ENCODE data around the gene KLHL3. TPM values are rescaled to one million over a fixed set of nuclear protein-coding genes. Genes with fewer than 3 reads are reported as not detected.

Gene KLHL3
- total RNA-seq, 1 donor from 2014 or later = 2.3 TPM

- Mint-ChIP-seq H3K27ac (no peak overlapping the region), H3K36me3 (ENCODE audit: low read depth) (no peaks in the 10 kb centered on the region), H3K4me1 (ENCODE audit: low read depth) (no peaks in the 10 kb centered on the region), H3K27me3 (ENCODE audit: low read depth) (no peaks in the 10 kb centered on the region), H3K4me3 (ENCODE audit: low read depth) (no peak overlapping the region), H3K9me3 (no peaks in the 10 kb centered on the region)
- intact Hi-C loops (cut with micrococcal nuclease) = no loop called here
- DNase-seq (ENCODE audit: low spot score) = no peak
Observed at GRCh38 chr5:137630216-137630971, 105.5 kb downstream of the KLHL3 start.

GRCh38 chr5:137629646-137630045 is 106.2 kb downstream of the KLHL3 start:
- intact Hi-C loops (cut with micrococcal nuclease) = loop anchor here (1.0 to 10.0 kb wide), 3 partner anchors 114 to 505 kb away; partner anchors contain the start of gene NME5
- Mint-ChIP-seq H3K9me3 (no peaks in the 10 kb centered on the region), H3K27me3 (ENCODE audit: low read depth) (no peaks in the 10 kb centered on the region), H3K27ac (no peak overlapping the region), H3K4me3 (ENCODE audit: low read depth) (no peak overlapping the region), H3K36me3 (ENCODE audit: low read depth) (no peaks in the 10 kb centered on the region), H3K4me1 (ENCODE audit: low read depth) (no peaks in the 10 kb centered on the region)
- no peak for DNase-seq (ENCODE audit: low spot score)

- Mint-ChIP-seq H3K4me3 (ENCODE audit: low read depth) (no peak overlapping the region), H3K36me3 (ENCODE audit: low read depth) (no peaks in the 10 kb centered on the region), H3K9me3 (no peaks in the 10 kb centered on the region), H3K4me1 (ENCODE audit: low read depth) (no peaks in the 10 kb centered on the region), H3K27me3 (ENCODE audit: low read depth) (no peaks in the 10 kb centered on the region), H3K27ac (no peak overlapping the region)
- intact Hi-C loops (cut with micrococcal nuclease) = loop anchor here (2.0 to 10.0 kb wide), 2 partner anchors 441 to 507 kb away; partner anchors contain the start of gene NME5
- DNase-seq (ENCODE audit: low spot score) = no peak
Observed at GRCh38 chr5:137627706-137628105, 108.2 kb downstream of the KLHL3 start.

DNA sequence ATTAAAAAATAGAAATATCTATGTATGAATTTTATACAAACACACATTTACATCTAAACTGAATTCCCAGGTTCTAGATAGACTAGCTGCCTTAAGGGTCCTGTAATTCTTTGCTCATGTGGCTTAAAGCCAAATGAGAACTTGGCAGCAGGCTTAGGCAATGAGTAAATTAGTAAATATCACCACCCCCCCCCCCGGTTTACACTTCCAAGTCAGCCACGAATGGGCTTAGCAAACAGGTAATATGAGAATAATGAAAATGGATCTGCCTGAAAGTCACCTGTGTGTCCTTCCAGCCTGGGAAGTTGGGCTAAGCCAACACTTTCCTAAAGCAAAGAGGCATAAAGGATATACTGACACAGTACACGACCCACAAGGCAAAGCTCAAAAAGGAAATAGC is 108.6 kb downstream of the KLHL3 start:
- intact Hi-C loops (cut with micrococcal nuclease) = loop anchor here (10.0 kb wide), 1 partner anchor 508 kb away; the partner anchor contains the start of gene NME5
- no peaks in the 10 kb centered on the region for H3K9me3 Mint-ChIP-seq
- no peak for DNase-seq (ENCODE audit: low spot score)
- H3K36me3 Mint-ChIP-seq (ENCODE audit: low read depth) = no peaks in the 10 kb centered on the region
- no peaks in the 10 kb centered on the region for H3K27me3 Mint-ChIP-seq (ENCODE audit: low read depth)
- no peak overlapping the region for H3K4me3 Mint-ChIP-seq (ENCODE audit: low read depth)
- no peaks in the 10 kb centered on the region for H3K4me1 Mint-ChIP-seq (ENCODE audit: low read depth)
- no peak overlapping the region for H3K27ac Mint-ChIP-seq

DNA sequence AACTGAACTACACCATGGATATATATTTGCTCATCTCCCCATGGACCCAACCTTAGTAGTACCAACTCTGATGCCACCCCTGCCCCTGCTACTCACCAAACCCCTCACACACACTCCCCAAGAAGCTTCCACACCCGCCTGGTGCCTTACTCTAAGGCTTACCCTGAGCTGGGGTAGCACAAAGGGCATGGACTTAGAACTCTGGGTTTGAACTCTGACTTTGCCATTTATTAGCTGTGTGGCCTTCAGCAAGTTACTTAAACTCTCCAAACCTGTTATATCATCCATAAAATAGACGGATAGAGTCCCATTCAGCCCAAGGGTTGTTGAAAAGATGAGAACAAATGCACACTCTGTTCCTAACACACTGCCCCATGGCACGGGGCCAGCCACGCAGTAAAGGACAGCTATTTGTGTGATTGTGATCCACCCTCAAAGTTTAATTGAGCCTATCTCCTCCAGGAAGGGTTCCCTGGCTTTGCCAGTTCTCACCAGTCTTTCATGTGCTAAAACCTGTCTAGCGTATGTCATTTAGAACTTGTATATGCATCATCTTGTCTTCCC is 111.0 kb downstream of the KLHL3 start:
- Mint-ChIP-seq H3K27ac (no peak overlapping the region), H3K9me3 (no peaks in the 10 kb centered on the region), H3K27me3 (ENCODE audit: low read depth) (no peaks in the 10 kb centered on the region), H3K4me3 (ENCODE audit: low read depth) (no peak overlapping the region), H3K36me3 (ENCODE audit: low read depth) (no peaks in the 10 kb centered on the region), H3K4me1 (ENCODE audit: low read depth) (no peaks in the 10 kb centered on the region)
- DNase-seq (ENCODE audit: low spot score) = no peak
- intact Hi-C loops (cut with micrococcal nuclease) = loop anchor here (10.0 kb wide), 1 partner anchor 510 kb away; the partner anchor contains the start of gene NME5

DNA sequence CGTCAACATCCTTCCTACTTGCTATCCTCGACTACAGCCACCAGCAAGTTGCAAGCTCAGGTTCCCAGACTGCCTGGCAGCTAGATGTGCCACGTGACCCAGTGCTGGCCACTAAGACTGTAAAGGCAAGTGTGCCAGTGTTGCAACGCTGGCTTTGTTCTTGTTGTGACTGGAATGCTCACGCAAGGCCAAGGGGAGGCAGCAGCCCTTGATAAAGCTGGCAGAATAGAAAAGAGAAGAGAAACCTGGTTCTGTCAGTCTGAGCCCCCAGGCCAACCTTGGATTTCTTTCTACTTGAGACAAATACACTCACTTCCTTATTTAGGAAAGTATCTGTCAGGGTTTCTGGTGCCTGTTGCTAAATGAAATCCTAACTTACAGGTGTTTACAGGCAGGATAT is 113.0 kb downstream of the KLHL3 start:
- H3K36me3 Mint-ChIP-seq (ENCODE audit: low read depth) = no peaks in the 10 kb centered on the region
- no peak overlapping the region for H3K4me3 Mint-ChIP-seq (ENCODE audit: low read depth)
- no peak for DNase-seq (ENCODE audit: low spot score)
- H3K4me1 Mint-ChIP-seq (ENCODE audit: low read depth) = no peaks in the 10 kb centered on the region
- no peaks in the 10 kb centered on the region for H3K9me3 Mint-ChIP-seq
- intact Hi-C loops (cut with micrococcal nuclease) = loop anchor here (10.0 kb wide), 1 partner anchor 512 kb away; the partner anchor contains the start of gene NME5
- H3K27me3 Mint-ChIP-seq (ENCODE audit: low read depth) = no peaks in the 10 kb centered on the region
- no peak overlapping the region for H3K27ac Mint-ChIP-seq

DNA sequence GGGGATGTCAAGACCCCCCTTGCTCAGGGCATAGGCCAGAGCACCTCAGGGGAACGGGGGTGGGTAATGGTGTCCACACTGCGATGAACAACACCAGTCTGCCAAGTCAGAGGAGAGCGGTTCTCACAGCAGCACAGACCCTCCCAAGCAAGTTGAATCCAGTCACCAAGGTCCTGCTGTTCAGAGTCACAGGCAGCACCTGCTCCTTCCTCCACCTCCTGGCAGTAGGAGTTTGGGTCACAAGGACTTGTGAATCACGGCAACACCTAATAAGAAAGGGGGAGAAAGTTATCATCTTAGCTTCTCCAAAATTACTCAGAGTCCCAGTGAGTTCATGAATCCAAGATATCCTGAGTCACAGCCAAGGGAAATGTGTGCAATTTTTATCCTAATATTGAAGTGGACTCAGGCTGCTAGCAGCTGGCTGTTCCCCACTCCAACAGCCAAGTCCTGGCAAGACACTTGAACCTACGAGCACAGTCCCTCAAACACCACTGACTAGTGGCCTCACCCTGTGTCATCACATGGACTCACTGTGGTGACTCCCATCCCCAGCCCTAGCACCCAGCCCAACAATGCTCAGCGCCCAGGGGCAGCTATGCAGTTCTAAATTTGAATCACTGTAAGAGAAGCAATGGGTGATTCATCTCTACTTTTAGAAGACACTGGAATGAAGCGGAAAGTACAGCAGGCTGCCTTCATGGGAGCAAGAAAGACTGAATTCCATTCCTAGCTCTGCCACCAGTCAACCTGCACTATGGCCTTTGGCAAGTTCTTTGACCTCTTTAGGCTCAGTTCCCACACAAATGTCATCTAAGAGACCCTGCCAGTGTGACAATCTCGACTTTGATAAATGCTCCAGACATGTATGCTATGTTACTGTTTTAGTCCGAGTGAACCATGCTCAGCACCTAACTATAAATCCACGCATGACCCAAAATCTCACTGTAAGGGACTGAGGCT is 113.7 kb downstream of the KLHL3 start:
- no peak for DNase-seq (ENCODE audit: low spot score)
- Mint-ChIP-seq H3K4me1 (ENCODE audit: low read depth) (no peaks in the 10 kb centered on the region), H3K4me3 (ENCODE audit: low read depth) (no peak overlapping the region), H3K27me3 (ENCODE audit: low read depth) (no peaks in the 10 kb centered on the region), H3K9me3 (no peaks in the 10 kb centered on the region), H3K27ac (no peak overlapping the region), H3K36me3 (ENCODE audit: low read depth) (no peaks in the 10 kb centered on the region)
- intact Hi-C loops (cut with micrococcal nuclease) = loop anchor here (10.0 kb wide), 1 partner anchor 513 kb away; the partner anchor contains the start of gene NME5

GRCh38 chr5:137621306-137621705 is 114.6 kb downstream of the KLHL3 start:
- H3K4me3 Mint-ChIP-seq (ENCODE audit: low read depth) = no peak overlapping the region

GRCh38 chr5:137619191-137619870 is 116.6 kb downstream of the KLHL3 start:
- Mint-ChIP-seq H3K4me1 (ENCODE audit: low read depth) (no peaks in the 10 kb centered on the region), H3K9me3 (no peaks in the 10 kb centered on the region), H3K36me3 (ENCODE audit: low read depth) (no peaks in the 10 kb centered on the region), H3K27ac (no peak overlapping the region), H3K4me3 (ENCODE audit: low read depth) (no peak overlapping the region), H3K27me3 (ENCODE audit: low read depth) (no peaks in the 10 kb centered on the region)
- intact Hi-C loops (cut with micrococcal nuclease) = no loop called here
- DNase-seq (ENCODE audit: low spot score) = no peak

More at GRCh38 chr5:137621306-137621705, 114.6 kb downstream of the KLHL3 start:
- Mint-ChIP-seq H3K36me3 (ENCODE audit: low read depth) (no peaks in the 10 kb centered on the region), H3K4me1 (ENCODE audit: low read depth) (no peaks in the 10 kb centered on the region), H3K27ac (no peak overlapping the region), H3K9me3 (no peaks in the 10 kb centered on the region), H3K27me3 (ENCODE audit: low read depth) (no peaks in the 10 kb centered on the region)
- intact Hi-C loops (cut with micrococcal nuclease) = loop anchor here (10.0 kb wide), 1 partner anchor 513 kb away; the partner anchor contains the start of gene NME5
- DNase-seq (ENCODE audit: low spot score) = no peak

DNA sequence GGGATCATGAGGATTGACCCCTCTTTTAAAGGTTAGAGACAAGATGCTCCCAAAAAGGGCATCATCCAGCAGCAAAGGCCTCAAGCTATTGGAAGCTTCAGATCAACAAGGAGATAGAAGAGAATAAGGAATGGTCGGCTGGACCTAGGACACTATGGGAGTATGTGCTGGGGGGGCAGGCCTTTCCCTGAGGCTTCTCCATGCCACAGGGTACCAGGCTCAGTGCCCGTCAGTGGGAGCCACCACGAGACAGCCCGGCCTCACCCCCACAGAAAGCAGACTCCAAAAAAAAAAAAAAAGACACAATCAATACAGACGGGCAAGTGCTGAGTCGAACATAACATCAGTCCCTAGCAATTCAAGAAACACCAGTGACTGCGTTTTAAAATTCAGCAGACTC is 117.4 kb downstream of the KLHL3 start:
- Mint-ChIP-seq H3K4me3 (ENCODE audit: low read depth) (no peak overlapping the region), H3K27me3 (ENCODE audit: low read depth) (no peaks in the 10 kb centered on the region), H3K27ac (no peak overlapping the region), H3K36me3 (ENCODE audit: low read depth) (no peaks in the 10 kb centered on the region), H3K9me3 (no peaks in the 10 kb centered on the region), H3K4me1 (ENCODE audit: low read depth) (no peaks in the 10 kb centered on the region)
- intact Hi-C loops (cut with micrococcal nuclease) = no loop called here
- no peak for DNase-seq (ENCODE audit: low spot score)

GRCh38 chr5:137617528-137618205 is 118.2 kb downstream of the KLHL3 start:
- no peaks in the 10 kb centered on the region for H3K27me3 Mint-ChIP-seq (ENCODE audit: low read depth)
- no peaks in the 10 kb centered on the region for H3K9me3 Mint-ChIP-seq

GRCh38 chr5:137616046-137616445 is 119.8 kb downstream of the KLHL3 start:
- H3K27me3 Mint-ChIP-seq (ENCODE audit: low read depth) = no peaks in the 10 kb centered on the region
- no peak overlapping the region for H3K4me3 Mint-ChIP-seq (ENCODE audit: low read depth)
- H3K9me3 Mint-ChIP-seq = no peaks in the 10 kb centered on the region
- intact Hi-C loops (cut with micrococcal nuclease) = no loop called here
- DNase-seq (ENCODE audit: low spot score) = no peak
- H3K36me3 Mint-ChIP-seq (ENCODE audit: low read depth) = no peaks in the 10 kb centered on the region
- no peak overlapping the region for H3K27ac Mint-ChIP-seq
- peaks cover 2% of the 10 kb centered on the region for H3K4me1 Mint-ChIP-seq (ENCODE audit: low read depth)

More at GRCh38 chr5:137617528-137618205, 118.2 kb downstream of the KLHL3 start:
- Mint-ChIP-seq H3K27ac (no peak overlapping the region), H3K36me3 (ENCODE audit: low read depth) (no peaks in the 10 kb centered on the region), H3K4me1 (ENCODE audit: low read depth) (peaks cover 2% of the 10 kb centered on the region), H3K4me3 (ENCODE audit: low read depth) (no peak overlapping the region)
- no peak for DNase-seq (ENCODE audit: low spot score)
- intact Hi-C loops (cut with micrococcal nuclease) = no loop called here
